Right forelimb (tissue), 1 donor: ENCODE measurements around the gene NDRG3.
"Not testable (repeated sequence)": the region's sequence is repeated elsewhere in the genome, so short reads cannot be mapped to it uniquely, and the experiment has no call there.

Source experiments
- DNase-seq: peaks from one replicate; pipeline ENCODE4 v3.0.0-alpha.2; 2018

NDRG3 gene

GRCh38 chr20:36758276-36758675, 12.4 kb upstream of the NDRG3 start:
- DNase-seq: no peak

- no peak for DNase-seq
Measured at GRCh38 chr20:36756496-36756895, 10.6 kb upstream of the NDRG3 start.

DNA sequence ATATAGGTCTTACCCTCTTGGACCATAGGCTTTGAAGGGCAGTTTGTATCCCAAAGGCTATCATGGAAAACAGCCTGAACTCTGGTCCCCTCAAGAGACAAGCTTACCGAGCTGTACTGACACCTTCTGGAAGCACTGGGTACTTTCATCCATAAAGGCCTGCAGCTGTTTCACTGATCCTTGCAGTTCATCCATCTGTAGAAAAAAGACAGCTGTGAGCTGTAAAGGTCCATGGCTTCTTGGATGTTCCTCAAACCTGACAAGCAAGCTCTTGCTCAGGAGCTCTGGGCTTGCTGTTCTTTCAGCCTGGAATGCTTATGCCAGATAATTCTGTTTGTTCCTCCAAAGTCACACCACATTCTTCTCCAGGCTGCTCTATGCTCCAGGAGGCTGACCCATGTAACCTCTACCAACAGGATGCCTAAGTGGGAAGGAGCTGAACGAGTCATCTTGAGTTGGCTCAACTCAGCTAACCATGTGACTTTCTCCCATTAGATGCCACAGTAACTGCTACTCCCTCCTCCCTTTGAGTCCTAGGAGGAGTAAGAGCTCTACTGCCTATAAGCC, 8.8 kb upstream of the NDRG3 start:
- no peak for DNase-seq

DNA sequence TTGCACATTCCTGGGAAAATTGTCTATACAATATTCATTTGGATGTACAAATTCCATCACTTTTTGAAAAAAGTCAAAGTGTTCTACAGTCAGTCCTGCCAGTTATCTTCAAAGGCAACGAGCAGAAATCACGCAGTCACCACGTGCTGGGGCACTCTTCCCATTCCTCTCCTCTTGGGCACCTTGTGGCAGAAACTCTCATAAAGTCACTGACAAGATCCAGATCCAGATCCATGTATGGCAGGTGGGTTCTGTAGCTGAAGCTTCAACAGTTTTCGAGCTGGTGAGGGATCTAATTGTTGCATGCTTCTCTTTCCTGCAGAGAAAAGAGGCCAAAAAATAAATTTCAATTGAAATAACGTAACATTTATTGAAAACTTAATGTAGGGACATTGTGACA, 6.7 kb upstream of the NDRG3 start:
- no peak for DNase-seq

- DNase-seq: peak; percentile 52
Measured at GRCh38 chr20:36745234-36745926, 510 bp downstream of the NDRG3 start.

DNA sequence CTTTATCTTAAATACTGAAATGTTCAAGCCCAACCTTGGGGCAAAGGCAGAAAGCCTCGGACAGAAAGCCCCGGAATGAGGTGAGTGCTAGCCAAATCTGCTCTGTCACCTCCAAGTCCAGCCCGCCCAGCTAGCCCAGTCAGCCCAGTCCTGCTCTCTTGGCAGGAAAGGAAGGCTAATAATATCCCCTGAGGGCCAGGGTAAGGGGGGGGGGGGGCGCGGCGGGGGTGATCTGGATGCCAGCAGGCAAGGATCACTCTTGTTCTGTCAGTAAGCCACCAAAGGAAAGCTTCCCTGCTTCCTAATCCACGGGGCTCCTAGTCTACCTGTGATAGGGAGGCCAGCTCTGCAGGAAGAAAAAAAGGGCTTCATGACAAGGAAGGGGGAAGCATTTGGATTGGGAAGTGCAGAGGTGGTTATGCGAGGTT, 1.1 kb downstream of the NDRG3 start:
- DNase-seq: no peak

- no peak for DNase-seq
Measured at GRCh38 chr20:36744243-36744642, 1.6 kb downstream of the NDRG3 start.

DNA sequence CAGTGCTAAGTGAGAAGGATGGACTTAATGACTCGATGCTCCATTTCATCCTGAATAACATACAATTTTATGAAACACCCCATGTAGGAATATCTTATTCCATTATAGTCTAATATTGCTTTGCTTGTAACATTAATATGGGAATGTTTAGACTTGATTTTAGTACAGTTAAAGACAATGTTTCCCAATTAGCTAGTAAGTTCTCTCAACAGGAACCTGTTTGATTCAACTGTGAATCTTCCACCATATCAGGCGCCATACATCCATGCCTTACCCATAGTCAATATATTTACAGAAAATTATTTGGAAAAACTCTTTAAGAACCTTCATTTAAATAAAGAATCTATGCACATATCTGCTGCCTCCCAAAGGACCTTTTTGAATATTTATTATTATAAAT, 3.3 kb downstream of the NDRG3 start:
- DNase-seq: no peak

DNA sequence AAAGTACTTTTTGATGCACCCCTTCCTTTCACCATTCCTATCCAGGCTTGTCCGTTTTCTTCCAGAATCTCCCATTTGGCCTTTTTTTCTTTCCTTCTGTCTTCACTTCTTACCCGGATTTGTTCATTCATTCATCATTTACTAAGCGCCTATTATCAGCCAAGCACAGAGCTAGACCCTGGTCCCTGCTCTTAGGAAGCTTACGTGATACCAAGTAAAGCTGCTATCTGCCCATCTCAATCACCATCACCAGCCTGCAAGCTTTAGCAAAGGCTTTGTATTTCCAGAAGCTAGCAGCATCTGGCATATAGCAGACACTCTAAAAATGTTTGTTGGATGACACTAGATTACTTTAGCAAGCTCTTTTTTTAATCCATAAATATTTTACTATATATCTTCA, 4.8 kb downstream of the NDRG3 start:
- DNase-seq: no peak

- no peak for DNase-seq
Measured at GRCh38 chr20:36737183-36737499, 8.7 kb downstream of the NDRG3 start.

DNA sequence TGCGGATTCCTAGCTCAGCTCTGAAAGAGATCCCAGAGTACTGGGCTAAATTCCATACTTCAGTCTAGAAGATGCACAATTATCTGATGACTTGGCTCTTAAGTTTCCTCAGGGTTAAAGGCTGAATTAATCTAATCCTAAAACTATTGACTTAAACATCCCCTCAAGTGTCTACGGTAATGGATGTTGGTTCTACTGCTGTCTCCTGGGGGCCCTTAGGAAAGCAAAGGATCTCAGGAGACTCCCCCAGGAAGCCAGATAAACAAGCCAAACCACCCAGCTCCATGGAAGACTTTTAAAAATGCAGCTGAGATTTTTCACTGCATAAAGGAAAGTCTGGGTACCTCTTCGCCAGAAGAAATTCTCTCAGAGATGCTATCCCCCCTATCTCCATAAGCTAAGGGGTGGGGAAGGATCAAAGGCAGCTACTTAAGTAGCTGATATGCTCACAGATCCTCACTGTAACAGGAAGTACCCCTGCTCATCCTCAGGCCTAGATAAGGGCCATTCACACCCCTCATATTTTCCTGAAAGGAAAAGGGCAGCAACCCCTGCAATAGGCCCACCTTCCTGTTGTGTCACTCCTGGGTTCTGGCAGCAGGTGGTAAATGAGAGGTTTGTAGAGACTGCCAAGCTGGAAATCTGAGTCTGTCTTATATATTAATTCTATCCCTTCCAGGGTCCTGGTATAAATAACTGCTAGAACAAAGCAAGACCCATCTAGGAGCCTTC, 9.3 kb downstream of the NDRG3 start:
- no peak for DNase-seq

DNA sequence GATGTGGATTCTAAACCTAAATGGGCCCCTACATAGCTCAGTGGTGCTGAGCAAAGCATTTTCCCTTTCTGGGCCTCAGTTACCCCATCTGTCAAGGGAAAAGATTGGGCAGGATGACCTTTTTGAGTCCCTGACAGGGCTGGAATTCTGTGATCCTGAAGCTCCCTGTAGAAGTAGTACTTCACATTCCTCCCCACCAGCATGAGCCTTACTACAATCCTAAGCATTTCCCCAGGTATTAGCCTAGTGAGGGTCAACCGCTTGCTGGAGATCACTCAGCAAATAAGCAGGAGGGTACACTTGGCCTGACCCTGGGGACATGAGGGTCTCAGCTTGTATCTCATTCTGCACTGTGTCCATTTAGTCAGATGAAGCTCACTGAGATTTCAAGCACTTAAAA, 13.4 kb downstream of the NDRG3 start:
- no peak for DNase-seq

GRCh38 chr20:36728986-36729385, 16.9 kb downstream of the NDRG3 start:
- DNase-seq: no peak

DNA sequence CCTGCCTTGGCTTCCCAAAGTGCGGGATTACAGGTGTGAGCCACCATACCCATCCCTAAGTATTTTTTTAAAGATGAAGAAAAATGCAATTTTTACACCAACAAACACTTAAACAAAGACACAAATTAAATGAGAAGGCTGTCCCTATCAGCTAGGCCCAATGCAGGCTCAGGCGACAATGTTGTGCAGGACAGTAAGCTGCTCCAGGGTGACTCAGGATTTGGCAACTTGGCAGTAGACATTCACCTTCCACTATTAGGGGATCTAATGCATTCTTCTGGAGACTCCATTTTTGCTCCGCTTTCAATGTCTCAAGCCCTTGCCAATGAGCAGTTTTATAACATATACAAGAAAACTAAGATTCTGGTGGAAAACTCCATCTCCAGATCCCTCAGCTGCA, 19.7 kb downstream of the NDRG3 start:
- DNase-seq: no peak

GRCh38 chr20:36720510-36720909, 25.4 kb downstream of the NDRG3 start:
- DNase-seq: no peak

GRCh38 chr20:36717657-36718056, 28.2 kb downstream of the NDRG3 start:
- DNase-seq: no peak

- no peak for DNase-seq
Measured at GRCh38 chr20:36717021-36717420, 28.9 kb downstream of the NDRG3 start.

GRCh38 chr20:36712775-36713174, 33.1 kb downstream of the NDRG3 start:
- DNase-seq: no peak

GRCh38 chr20:36709126-36709525, 36.8 kb downstream of the NDRG3 start:
- DNase-seq: no peak

GRCh38 chr20:36703530-36703929, 42.4 kb downstream of the NDRG3 start:
- DNase-seq: no peak

GRCh38 chr20:36700438-36700837, 45.5 kb downstream of the NDRG3 start:
- no peak for DNase-seq

- DNase-seq: not testable (repeated sequence)
Measured at GRCh38 chr20:36695467-36695866, 50.4 kb downstream of the NDRG3 start.

GRCh38 chr20:36688630-36689029, 57.3 kb downstream of the NDRG3 start:
- no peak for DNase-seq

GRCh38 chr20:36687850-36688249, 58.0 kb downstream of the NDRG3 start:
- no peak for DNase-seq

GRCh38 chr20:36686944-36687343, 58.9 kb downstream of the NDRG3 start:
- DNase-seq: no peak
